ENCODE data around the gene TMEM247. TPM values are rescaled to one million over a fixed set of nuclear protein-coding genes. Genes with fewer than 3 reads are reported as not detected.

Gene TMEM247
- polyA plus RNA-seq, 1 of the 3 experiments (the other 2 are of a cell fraction), result not detected

DNA sequence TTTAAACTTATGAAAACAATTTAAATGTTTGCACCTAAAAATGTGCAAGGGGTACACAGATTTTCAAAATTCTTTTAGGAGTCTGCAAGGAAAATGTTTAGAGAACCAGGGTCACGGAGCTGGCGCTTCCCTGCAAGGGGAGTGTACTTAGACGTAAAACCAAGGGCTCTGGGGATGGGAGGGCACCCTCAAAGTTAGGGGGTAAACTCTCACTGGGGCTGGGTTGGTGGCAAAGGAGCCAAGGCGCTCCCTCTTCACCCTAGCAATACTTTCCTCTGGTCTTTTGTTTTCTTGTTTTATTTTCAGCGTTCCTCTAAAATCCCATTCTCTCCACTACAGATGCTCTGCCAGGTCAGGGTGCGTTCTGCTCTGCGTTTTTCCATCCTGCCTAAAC is 20.0 kb downstream of the TMEM247 start:
- Histone ChIP-seq H3F3A (replicated peaks; ENCODE audit: insufficient read depth) (peaks cover 6% of the 10 kb centered on the region), H3K4me1 (ENCODE audit: control insufficient read depth in 1 of 2, insufficient read depth in 2 of 2, low read depth in 1 of 2, low read length in 1 of 2) (peaks cover 0 to 5% of the 10 kb centered on the region in 2 experiments; a peak in 2 of 4 replicates), H3K27me3 (ENCODE audit: insufficient read depth) (no peaks in the 10 kb centered on the region), H3K9me3 (no peaks in the 10 kb centered on the region), H3K4me2 (peak overlapping the region; percentile 77), H3K27ac (ENCODE audit: low read depth in 2 of 2, low read length in 1 of 2) (peak overlapping the region; percentile 81 to 91), H4K20me1 (ENCODE audit: insufficient read depth) (no peaks in the 10 kb centered on the region), H3K9ac (peak overlapping the region; percentile 73), H3K9me2 (no peaks in the 10 kb centered on the region), H2AFZ (ENCODE audit: low read depth) (peak overlapping the region; percentile 90), H3K36me3 (replicated peaks in 1 of 2; ENCODE audit: control insufficient read depth in 1 of 2, insufficient read depth in 2 of 2, low read length in 1 of 2) (no peaks in the 10 kb centered on the region), H3K4me3 (ENCODE audit: low read depth in 2 of 2, low read length in 1 of 2) (peak overlapping the region; percentile 66 to 76), H3K79me2 (ENCODE audit: insufficient read depth) (no peaks in the 10 kb centered on the region)
- ChIA-PET CTCF (no interaction called here), POLR2A (no interaction called here)
- TF ChIP-seq, protein P1, sequence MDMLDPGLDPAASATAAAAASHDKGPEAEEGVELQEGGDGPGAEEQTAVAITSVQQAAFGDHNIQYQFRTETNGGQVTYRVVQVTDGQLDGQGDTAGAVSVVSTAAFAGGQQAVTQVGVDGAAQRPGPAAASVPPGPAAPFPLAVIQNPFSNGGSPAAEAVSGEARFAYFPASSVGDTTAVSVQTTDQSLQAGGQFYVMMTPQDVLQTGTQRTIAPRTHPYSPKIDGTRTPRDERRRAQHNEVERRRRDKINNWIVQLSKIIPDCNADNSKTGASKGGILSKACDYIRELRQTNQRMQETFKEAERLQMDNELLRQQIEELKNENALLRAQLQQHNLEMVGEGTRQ (IDR thresholded peaks at IDR 0.05; ENCODE audit: borderline replicate concordance, low read depth, low read length), result no peak
- TF ChIP-seq RFX5 (IDR thresholded peaks at IDR 0.05; ENCODE audit: low read length) (no peak), RCOR1 (IDR thresholded peaks at IDR 0.05; ENCODE audit: low read length) (no peak), GATA2 (CRISPR knock-in tag; IDR thresholded peaks at IDR 0.05) (no peak), JUND (IDR thresholded peaks at IDR 0.05) (no peak), GABPA (IDR thresholded peaks at IDR 0.05; ENCODE audit: low read depth) (no peak), NRF1 (IDR thresholded peaks at IDR 0.05; ENCODE audit: low read depth, low read length) (no peak)
- TF ChIP-seq, protein P2, sequence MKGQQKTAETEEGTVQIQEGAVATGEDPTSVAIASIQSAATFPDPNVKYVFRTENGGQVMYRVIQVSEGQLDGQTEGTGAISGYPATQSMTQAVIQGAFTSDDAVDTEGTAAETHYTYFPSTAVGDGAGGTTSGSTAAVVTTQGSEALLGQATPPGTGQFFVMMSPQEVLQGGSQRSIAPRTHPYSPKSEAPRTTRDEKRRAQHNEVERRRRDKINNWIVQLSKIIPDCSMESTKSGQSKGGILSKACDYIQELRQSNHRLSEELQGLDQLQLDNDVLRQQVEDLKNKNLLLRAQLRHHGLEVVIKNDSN (IDR thresholded peaks at IDR 0.05; ENCODE audit: borderline replicate concordance, low read depth), result no peak
- DNase-seq, result peak; percentile 47
- 41% methylated on average over 7 of the region's 7 CpGs for WGBS (ENCODE audit: low lambda C conversion rate)

DNA sequence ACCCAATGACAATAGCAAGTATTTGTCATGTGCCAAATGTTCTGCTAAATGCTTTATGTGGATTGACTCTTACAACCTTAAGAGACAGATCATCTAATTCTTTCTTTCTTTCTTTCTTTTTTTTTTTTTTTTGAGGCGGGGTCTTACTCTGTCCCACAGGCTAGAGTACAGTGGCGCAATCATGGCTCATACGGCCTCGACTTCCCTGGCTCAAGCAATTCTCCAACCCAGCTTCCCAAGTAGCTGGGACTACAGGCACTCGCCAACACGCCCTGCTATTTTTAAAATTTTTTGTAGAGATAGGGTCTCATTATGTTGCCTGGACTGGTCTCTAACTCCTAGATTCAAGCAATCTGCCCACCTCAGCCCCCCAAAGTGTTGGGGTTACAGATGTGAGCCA is 21.4 kb downstream of the TMEM247 start:
- CTCF ChIA-PET, result no interaction called here
- TF ChIP-seq NRF1 (IDR thresholded peaks at IDR 0.05; ENCODE audit: low read depth, low read length), result no peak
- TF ChIP-seq, protein P3, sequence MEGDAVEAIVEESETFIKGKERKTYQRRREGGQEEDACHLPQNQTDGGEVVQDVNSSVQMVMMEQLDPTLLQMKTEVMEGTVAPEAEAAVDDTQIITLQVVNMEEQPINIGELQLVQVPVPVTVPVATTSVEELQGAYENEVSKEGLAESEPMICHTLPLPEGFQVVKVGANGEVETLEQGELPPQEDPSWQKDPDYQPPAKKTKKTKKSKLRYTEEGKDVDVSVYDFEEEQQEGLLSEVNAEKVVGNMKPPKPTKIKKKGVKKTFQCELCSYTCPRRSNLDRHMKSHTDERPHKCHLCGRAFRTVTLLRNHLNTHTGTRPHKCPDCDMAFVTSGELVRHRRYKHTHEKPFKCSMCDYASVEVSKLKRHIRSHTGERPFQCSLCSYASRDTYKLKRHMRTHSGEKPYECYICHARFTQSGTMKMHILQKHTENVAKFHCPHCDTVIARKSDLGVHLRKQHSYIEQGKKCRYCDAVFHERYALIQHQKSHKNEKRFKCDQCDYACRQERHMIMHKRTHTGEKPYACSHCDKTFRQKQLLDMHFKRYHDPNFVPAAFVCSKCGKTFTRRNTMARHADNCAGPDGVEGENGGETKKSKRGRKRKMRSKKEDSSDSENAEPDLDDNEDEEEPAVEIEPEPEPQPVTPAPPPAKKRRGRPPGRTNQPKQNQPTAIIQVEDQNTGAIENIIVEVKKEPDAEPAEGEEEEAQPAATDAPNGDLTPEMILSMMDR (IDR thresholded peaks at IDR 0.05), result no peak
- TF ChIP-seq, protein P2 (IDR thresholded peaks at IDR 0.05; ENCODE audit: borderline replicate concordance, low read depth), result no peak
- no peak for TF ChIP-seq SIN3A (IDR thresholded peaks at IDR 0.05; ENCODE audit: borderline replicate concordance, low read depth, low read length)
- no peak for TF ChIP-seq FOXM1 (IDR thresholded peaks at IDR 0.05; ENCODE audit: low read depth)
- TF ChIP-seq RCOR1 (IDR thresholded peaks at IDR 0.05; ENCODE audit: low read length), result no peak
- TF ChIP-seq EP300 (IDR thresholded peaks at IDR 0.05; ENCODE audit: borderline replicate concordance in 1 of 2, low read depth in 1 of 2, low read length in 1 of 2), result no peak
- TF ChIP-seq YY1 (IDR thresholded peaks at IDR 0.05; ENCODE audit: low read depth), result no peak
- TF ChIP-seq FOSL2 (IDR thresholded peaks at IDR 0.05; ENCODE audit: borderline replicate concordance, low read depth), result no peak
- TF ChIP-seq, protein P4, sequence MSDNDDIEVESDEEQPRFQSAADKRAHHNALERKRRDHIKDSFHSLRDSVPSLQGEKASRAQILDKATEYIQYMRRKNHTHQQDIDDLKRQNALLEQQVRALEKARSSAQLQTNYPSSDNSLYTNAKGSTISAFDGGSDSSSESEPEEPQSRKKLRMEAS (IDR thresholded peaks at IDR 0.05; ENCODE audit: low read depth), result no peak
- TF ChIP-seq, protein P5, sequence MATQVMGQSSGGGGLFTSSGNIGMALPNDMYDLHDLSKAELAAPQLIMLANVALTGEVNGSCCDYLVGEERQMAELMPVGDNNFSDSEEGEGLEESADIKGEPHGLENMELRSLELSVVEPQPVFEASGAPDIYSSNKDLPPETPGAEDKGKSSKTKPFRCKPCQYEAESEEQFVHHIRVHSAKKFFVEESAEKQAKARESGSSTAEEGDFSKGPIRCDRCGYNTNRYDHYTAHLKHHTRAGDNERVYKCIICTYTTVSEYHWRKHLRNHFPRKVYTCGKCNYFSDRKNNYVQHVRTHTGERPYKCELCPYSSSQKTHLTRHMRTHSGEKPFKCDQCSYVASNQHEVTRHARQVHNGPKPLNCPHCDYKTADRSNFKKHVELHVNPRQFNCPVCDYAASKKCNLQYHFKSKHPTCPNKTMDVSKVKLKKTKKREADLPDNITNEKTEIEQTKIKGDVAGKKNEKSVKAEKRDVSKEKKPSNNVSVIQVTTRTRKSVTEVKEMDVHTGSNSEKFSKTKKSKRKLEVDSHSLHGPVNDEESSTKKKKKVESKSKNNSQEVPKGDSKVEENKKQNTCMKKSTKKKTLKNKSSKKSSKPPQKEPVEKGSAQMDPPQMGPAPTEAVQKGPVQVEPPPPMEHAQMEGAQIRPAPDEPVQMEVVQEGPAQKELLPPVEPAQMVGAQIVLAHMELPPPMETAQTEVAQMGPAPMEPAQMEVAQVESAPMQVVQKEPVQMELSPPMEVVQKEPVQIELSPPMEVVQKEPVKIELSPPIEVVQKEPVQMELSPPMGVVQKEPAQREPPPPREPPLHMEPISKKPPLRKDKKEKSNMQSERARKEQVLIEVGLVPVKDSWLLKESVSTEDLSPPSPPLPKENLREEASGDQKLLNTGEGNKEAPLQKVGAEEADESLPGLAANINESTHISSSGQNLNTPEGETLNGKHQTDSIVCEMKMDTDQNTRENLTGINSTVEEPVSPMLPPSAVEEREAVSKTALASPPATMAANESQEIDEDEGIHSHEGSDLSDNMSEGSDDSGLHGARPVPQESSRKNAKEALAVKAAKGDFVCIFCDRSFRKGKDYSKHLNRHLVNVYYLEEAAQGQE (IDR thresholded peaks at IDR 0.05; ENCODE audit: low read depth, low read length), result no peak
- TF ChIP-seq, protein P6, sequence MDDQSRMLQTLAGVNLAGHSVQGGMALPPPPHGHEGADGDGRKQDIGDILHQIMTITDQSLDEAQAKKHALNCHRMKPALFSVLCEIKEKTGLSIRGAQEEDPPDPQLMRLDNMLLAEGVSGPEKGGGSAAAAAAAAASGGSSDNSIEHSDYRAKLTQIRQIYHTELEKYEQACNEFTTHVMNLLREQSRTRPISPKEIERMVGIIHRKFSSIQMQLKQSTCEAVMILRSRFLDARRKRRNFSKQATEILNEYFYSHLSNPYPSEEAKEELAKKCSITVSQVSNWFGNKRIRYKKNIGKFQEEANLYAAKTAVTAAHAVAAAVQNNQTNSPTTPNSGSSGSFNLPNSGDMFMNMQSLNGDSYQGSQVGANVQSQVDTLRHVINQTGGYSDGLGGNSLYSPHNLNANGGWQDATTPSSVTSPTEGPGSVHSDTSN (IDR thresholded peaks at IDR 0.05), result no peak

More for the DNA sequence above, 21.4 kb downstream of the TMEM247 start:
- DNase-seq, result no peak
- peak overlapping the region in 1 of 2 experiments; percentile 81; a peak in 1 of 4 replicates for H3K27ac ChIP-seq (ENCODE audit: low read depth in 2 of 2, low read length in 1 of 2)
- peak overlapping the region; percentile 90 for H2AFZ ChIP-seq (ENCODE audit: low read depth)
- no peaks in the 10 kb centered on the region for H3K79me2 ChIP-seq (ENCODE audit: insufficient read depth)
- no peaks in the 10 kb centered on the region for H3K9me2 ChIP-seq
- H3K9ac ChIP-seq, result no peak overlapping the region
- WGBS (ENCODE audit: low lambda C conversion rate), result 94% methylated on average over 6 of the region's 6 CpGs
- H3K4me1 ChIP-seq (ENCODE audit: control insufficient read depth in 1 of 2, insufficient read depth in 2 of 2, low read depth in 1 of 2, low read length in 1 of 2), result peaks cover 0 to 5% of the 10 kb centered on the region in 2 experiments; a peak in 2 of 4 replicates
- H3K4me3 ChIP-seq (ENCODE audit: low read depth in 2 of 2, low read length in 1 of 2), result no peak overlapping the region
- H3K36me3 ChIP-seq (replicated peaks in 1 of 2; ENCODE audit: control insufficient read depth in 1 of 2, insufficient read depth in 2 of 2, low read length in 1 of 2), result no peaks in the 10 kb centered on the region
- H3K27me3 ChIP-seq (ENCODE audit: insufficient read depth), result no peaks in the 10 kb centered on the region
- H3K9me3 ChIP-seq, result no peaks in the 10 kb centered on the region
- peaks cover 6% of the 10 kb centered on the region for H3F3A ChIP-seq (replicated peaks; ENCODE audit: insufficient read depth)
- POLR2A ChIA-PET, result no interaction called here
- peak overlapping the region; percentile 77; the same call in 1 of the 2 replicates for H3K4me2 ChIP-seq
- no peaks in the 10 kb centered on the region for H4K20me1 ChIP-seq (ENCODE audit: insufficient read depth)

Data from SK-N-SH (cell line).